SK-N-SH (cell line): ENCODE measurements around the gene FGGY. TPM values are rescaled to one million over a fixed set of nuclear protein-coding genes. Genes with fewer than 3 reads are reported as not detected.
A peak's percentile ranks its signal among the peaks of the same experiment; 100 is the strongest.

ENCODE experiments used
- CTCF ChIA-PET: fragments of 300-600, 350-600 bp; formaldehyde crosslinking; extraction: SDS; loops from one replicate; lab custom pipeline; 2021; lab: Yijun Ruan, JAX
- POLR2A ChIA-PET: fragments of 350-600 bp; sonication (Branson Sonifier 250); formaldehyde crosslinking; extraction: SDS; loops from one replicate; lab custom pipeline; 2020; ENCODE audit warnings: antibody characterized with exemption, inconsistent platforms; lab: Yijun Ruan, JAX
- DNase-seq: peaks from one replicate; pipeline ENCODE4 v3.0.0; 2012
- H2AFZ ChIP-seq: fragments of 200-600 bp; sonication (generic); 2 replicates; pipeline ENCODE4 v1.8.1; 2016; ENCODE audit warnings: antibody characterized with exemption, mild to moderate bottlenecking, low read depth
- H3F3A ChIP-seq: fragments of 200-600 bp; sonication (generic); replicated peaks from 2 replicates; pipeline ENCODE3; 2016; ENCODE audit warnings: antibody characterized with exemption, mild to moderate bottlenecking; ENCODE audit not compliant: insufficient read depth
- H3K27ac ChIP-seq, 2 experiments: fragments of 200-500 bp in 1 of 2; fragments of 200-600 bp in 1 of 2; sonication (Bioruptor generic) in 1 of 2; sonication (generic), shearing (Covaris generic) in 1 of 2; 2 replicates each; pipeline versions ENCODE4 v1.5.1 to v1.6.1; 2014 to 2016; ENCODE audit warnings: low read depth in 2 of 2, inconsistent platforms in 1 of 2, low read length in 1 of 2, mild to moderate bottlenecking in 1 of 2, mixed read lengths in 1 of 2
- H3K27me3 ChIP-seq: fragments of 200-600 bp; sonication (generic), shearing (Covaris generic); 2 replicates; pipeline ENCODE4 v1.6.1; 2016; ENCODE audit warnings: mixed run types; ENCODE audit not compliant: insufficient read depth
- H3K36me3 ChIP-seq, 2 experiments: fragments of 200-500 bp in 1 of 2; fragments of 200-600 bp in 1 of 2; sonication (Bioruptor generic) in 1 of 2; sonication (generic) in 1 of 2; replicated peaks in 1 of 2; 2 replicates each; pipeline versions ENCODE3 to v1.5.1; 2014 to 2016; ENCODE audit warnings: low read length in 1 of 2, mild to moderate bottlenecking in 1 of 2; ENCODE audit not compliant: insufficient read depth in 2 of 2, control insufficient read depth in 1 of 2
- H3K4me1 ChIP-seq, 2 experiments: fragments of 200-500 bp in 1 of 2; fragments of 200-600 bp in 1 of 2; sonication (Bioruptor generic) in 1 of 2; sonication (generic), shearing (Covaris generic) in 1 of 2; 2 replicates each; pipeline versions ENCODE4 v1.5.1 to v1.6.1; 2014 to 2016; ENCODE audit warnings: low read depth in 1 of 2, low read length in 1 of 2, mixed run types in 1 of 2; ENCODE audit not compliant: insufficient read depth in 2 of 2, control insufficient read depth in 1 of 2
- H3K4me2 ChIP-seq: fragments of 200-600 bp; sonication (generic), shearing (Covaris generic); 2 replicates; pipeline ENCODE4 v1.6.1; 2017; ENCODE audit warnings: mixed run types
- H3K4me3 ChIP-seq, 2 experiments: fragments of 200-500 bp in 1 of 2; fragments of 200-600 bp in 1 of 2; sonication (Bioruptor generic) in 1 of 2; sonication (generic), shearing (Covaris generic) in 1 of 2; 2 replicates each; pipeline versions ENCODE4 v1.5.1 to v1.8.1; 2014 to 2016; ENCODE audit warnings: low read depth in 2 of 2, inconsistent platforms in 1 of 2, low read length in 1 of 2, mild to moderate bottlenecking in 1 of 2, mixed read lengths in 1 of 2, moderate library complexity in 1 of 2
- H3K79me2 ChIP-seq: fragments of 200-600 bp; sonication (generic); 2 replicates; pipeline ENCODE4 v1.8.1; 2017; ENCODE audit warnings: mild to moderate bottlenecking; ENCODE audit not compliant: insufficient read depth
- H3K9ac ChIP-seq: fragments of 200-600 bp; sonication (generic); 2 replicates; pipeline ENCODE4 v1.6.1; 2017; ENCODE audit warnings: mixed run types
- H3K9me2 ChIP-seq: fragments of 200-600 bp; sonication (generic); 2 replicates; pipeline ENCODE4 v1.6.1; 2017; ENCODE audit warnings: mixed run types
- H3K9me3 ChIP-seq: fragments of 200-600 bp; sonication (generic); 2 replicates; pipeline ENCODE4 v1.6.1; 2017; ENCODE audit warnings: mixed run types, mild to moderate bottlenecking, moderate library complexity
- H4K20me1 ChIP-seq: fragments of 200-600 bp; sonication (generic); 2 replicates; pipeline ENCODE4 v1.6.1; 2017; ENCODE audit warnings: mild to moderate bottlenecking, mixed run types; ENCODE audit not compliant: insufficient read depth
- CHD2 ChIP-seq: fragments of 150-350 bp; IDR thresholded peaks from 2 replicates; pipeline ENCODE4 v1.6.1; 2018; ENCODE audit warnings: low read length; ENCODE audit not compliant: partially characterized antibody
- ELF1 ChIP-seq: IDR thresholded peaks from 2 replicates; pipeline ENCODE4 v1.4.0; 2012
- EZH2phosphoT487 ChIP-seq: fragments of 200-600 bp; sonication (generic); IDR thresholded peaks from 2 replicates; pipeline ENCODE4 v1.6.1; 2017; ENCODE audit warnings: low read depth, mixed run types, mild to moderate bottlenecking, antibody characterized with exemption, moderate library complexity, borderline replicate concordance
- FOSL2 ChIP-seq: IDR thresholded peaks from 2 replicates; pipeline ENCODE4 v1.4.0; 2012; ENCODE audit warnings: low read depth, mild to moderate bottlenecking, moderate library complexity, borderline replicate concordance
- GATA2 ChIP-seq: sonication (generic); formaldehyde crosslinking; IDR thresholded peaks from 2 replicates; pipeline ENCODE4 v1.5.0; 2020; ENCODE audit warnings: mild to moderate bottlenecking, missing genetic modification reagents
- JUND ChIP-seq: IDR thresholded peaks from 2 replicates; pipeline ENCODE4 v1.4.0; 2012
- MEF2A ChIP-seq: IDR thresholded peaks from 2 replicates; pipeline ENCODE4 v1.4.0; 2012; ENCODE audit warnings: low read depth, borderline replicate concordance
- NRF1 ChIP-seq: IDR thresholded peaks from 2 replicates; pipeline ENCODE4 v1.6.1; 2012; ENCODE audit warnings: low read depth, mild to moderate bottlenecking, low read length
- RCOR1 ChIP-seq: fragments of 150-350 bp; IDR thresholded peaks from 2 replicates; pipeline ENCODE4 v1.6.1; 2017; ENCODE audit warnings: antibody characterized with exemption, low read length
- SIN3A ChIP-seq: IDR thresholded peaks from 2 replicates; pipeline ENCODE4 v1.6.1; 2012; ENCODE audit warnings: low read depth, mild to moderate bottlenecking, low read length, moderate library complexity, borderline replicate concordance
- TEAD4 ChIP-seq: IDR thresholded peaks from 2 replicates; pipeline ENCODE4 v1.4.0; 2012; ENCODE audit warnings: mild to moderate bottlenecking, borderline replicate concordance; ENCODE audit not compliant: insufficient read depth
- YY1 ChIP-seq: IDR thresholded peaks from 2 replicates; pipeline ENCODE4 v1.4.0; 2012; ENCODE audit warnings: low read depth, mild to moderate bottlenecking
- WGBS: methylation state at CpG from one replicate; pipeline ENCODE4 v1.1.6; 2017; ENCODE audit warnings: low lambda C conversion rate; 5-methylcytosine and 5-hydroxymethylcytosine counted together
- polyA plus RNA-seq, 3 experiments: library from polyadenylated mRNA; depleted of rRNA; stranded (reverse); fragments of >200 nt; gene quantifications; 2 replicates each; pipeline ENCODE4 v1.2.3, GENCODE V29; 2012
- TF ChIP-seq, protein P1 (sequence below): IDR thresholded peaks from 2 replicates; pipeline ENCODE4; 2012
- TF ChIP-seq, protein P2 (sequence below): IDR thresholded peaks from 2 replicates; pipeline ENCODE4 v1.6.1; 2012; ENCODE audit warnings: mild to moderate bottlenecking, low read depth, low read length, moderate library complexity
- TF ChIP-seq, protein P3 (sequence below): IDR thresholded peaks from 2 replicates; pipeline ENCODE4 v1.4.0; 2012; ENCODE audit warnings: low read depth, borderline replicate concordance
- TF ChIP-seq, protein P4 (sequence below): fragments of 150-350 bp; IDR thresholded peaks from 2 replicates; pipeline ENCODE4 v1.6.1; 2016; ENCODE audit warnings: mild to moderate bottlenecking, low read depth, low read length
- TF ChIP-seq, protein P5 (sequence below): fragments of 150-350 bp; IDR thresholded peaks from 2 replicates; pipeline ENCODE4 v1.6.1; 2017; ENCODE audit warnings: antibody characterized with exemption, low read length, low read depth, borderline replicate concordance
- TF ChIP-seq, protein P6 (sequence below): IDR thresholded peaks from 2 replicates; pipeline ENCODE4 v1.4.0; 2012; ENCODE audit warnings: low read depth, borderline replicate concordance

The FGGY gene
- polyA plus RNA-seq, 1 of the 3 experiments (the other 2 are of a cell fraction) = 10.3 TPM

DNA sequence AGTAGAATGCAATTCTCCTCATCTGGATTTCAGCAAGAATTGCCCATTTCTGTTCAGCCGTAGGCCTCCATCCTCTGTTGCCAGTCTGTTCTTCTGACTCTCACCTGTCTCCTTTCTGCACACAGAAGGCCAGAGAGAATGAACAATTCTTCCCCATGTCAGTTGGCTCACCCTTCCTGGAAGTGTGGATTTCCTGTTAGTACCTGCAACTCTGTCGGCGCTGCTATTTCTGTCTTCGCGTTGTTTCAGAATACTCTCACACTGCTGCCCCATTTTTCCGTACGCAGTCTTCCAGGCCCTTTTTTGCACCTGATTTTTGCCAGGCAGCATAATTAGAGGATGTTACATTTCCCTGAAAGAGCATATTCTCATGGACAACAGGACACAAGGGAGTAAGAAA is 200.7 kb downstream of the FGGY start:
- H3F3A ChIP-seq = peaks cover 3% of the 10 kb centered on the region
- no peaks in the 10 kb centered on the region for H3K9me3 ChIP-seq
- 99% methylated on average over 7 of the region's 7 CpGs for WGBS
- peaks cover 14 to 23% of the 10 kb centered on the region in 2 experiments; a peak in 3 of 4 replicates for H3K4me1 ChIP-seq
- CTCF ChIA-PET = interaction anchor here (1.5 kb wide), 1 partner anchor 27 kb away, joined by 4 read pairs; no protein-coding TSS in a partner anchor
- no peaks in the 10 kb centered on the region for H3K36me3 ChIP-seq
- H4K20me1 ChIP-seq = no peaks in the 10 kb centered on the region
- H3K9me2 ChIP-seq = no peaks in the 10 kb centered on the region
- TF ChIP-seq GATA2 (CRISPR knock-in tag) (no peak), CHD2 (no peak), MEF2A (no peak), YY1 (no peak), FOSL2 (no peak), NRF1 (no peak)
- TF ChIP-seq, protein P1, sequence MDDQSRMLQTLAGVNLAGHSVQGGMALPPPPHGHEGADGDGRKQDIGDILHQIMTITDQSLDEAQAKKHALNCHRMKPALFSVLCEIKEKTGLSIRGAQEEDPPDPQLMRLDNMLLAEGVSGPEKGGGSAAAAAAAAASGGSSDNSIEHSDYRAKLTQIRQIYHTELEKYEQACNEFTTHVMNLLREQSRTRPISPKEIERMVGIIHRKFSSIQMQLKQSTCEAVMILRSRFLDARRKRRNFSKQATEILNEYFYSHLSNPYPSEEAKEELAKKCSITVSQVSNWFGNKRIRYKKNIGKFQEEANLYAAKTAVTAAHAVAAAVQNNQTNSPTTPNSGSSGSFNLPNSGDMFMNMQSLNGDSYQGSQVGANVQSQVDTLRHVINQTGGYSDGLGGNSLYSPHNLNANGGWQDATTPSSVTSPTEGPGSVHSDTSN = no peak
- TF ChIP-seq, protein P2, sequence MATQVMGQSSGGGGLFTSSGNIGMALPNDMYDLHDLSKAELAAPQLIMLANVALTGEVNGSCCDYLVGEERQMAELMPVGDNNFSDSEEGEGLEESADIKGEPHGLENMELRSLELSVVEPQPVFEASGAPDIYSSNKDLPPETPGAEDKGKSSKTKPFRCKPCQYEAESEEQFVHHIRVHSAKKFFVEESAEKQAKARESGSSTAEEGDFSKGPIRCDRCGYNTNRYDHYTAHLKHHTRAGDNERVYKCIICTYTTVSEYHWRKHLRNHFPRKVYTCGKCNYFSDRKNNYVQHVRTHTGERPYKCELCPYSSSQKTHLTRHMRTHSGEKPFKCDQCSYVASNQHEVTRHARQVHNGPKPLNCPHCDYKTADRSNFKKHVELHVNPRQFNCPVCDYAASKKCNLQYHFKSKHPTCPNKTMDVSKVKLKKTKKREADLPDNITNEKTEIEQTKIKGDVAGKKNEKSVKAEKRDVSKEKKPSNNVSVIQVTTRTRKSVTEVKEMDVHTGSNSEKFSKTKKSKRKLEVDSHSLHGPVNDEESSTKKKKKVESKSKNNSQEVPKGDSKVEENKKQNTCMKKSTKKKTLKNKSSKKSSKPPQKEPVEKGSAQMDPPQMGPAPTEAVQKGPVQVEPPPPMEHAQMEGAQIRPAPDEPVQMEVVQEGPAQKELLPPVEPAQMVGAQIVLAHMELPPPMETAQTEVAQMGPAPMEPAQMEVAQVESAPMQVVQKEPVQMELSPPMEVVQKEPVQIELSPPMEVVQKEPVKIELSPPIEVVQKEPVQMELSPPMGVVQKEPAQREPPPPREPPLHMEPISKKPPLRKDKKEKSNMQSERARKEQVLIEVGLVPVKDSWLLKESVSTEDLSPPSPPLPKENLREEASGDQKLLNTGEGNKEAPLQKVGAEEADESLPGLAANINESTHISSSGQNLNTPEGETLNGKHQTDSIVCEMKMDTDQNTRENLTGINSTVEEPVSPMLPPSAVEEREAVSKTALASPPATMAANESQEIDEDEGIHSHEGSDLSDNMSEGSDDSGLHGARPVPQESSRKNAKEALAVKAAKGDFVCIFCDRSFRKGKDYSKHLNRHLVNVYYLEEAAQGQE = no peak
- no peaks in the 10 kb centered on the region for H3K79me2 ChIP-seq
- H3K27me3 ChIP-seq = no peaks in the 10 kb centered on the region
- H3K9ac ChIP-seq = no peak overlapping the region
- H3K27ac ChIP-seq = no peak overlapping the region
- H3K4me3 ChIP-seq = no peak overlapping the region
- H3K4me2 ChIP-seq = no peak overlapping the region
- POLR2A ChIA-PET = no interaction called here
- DNase-seq = no peak
- H2AFZ ChIP-seq = no peak overlapping the region

DNA sequence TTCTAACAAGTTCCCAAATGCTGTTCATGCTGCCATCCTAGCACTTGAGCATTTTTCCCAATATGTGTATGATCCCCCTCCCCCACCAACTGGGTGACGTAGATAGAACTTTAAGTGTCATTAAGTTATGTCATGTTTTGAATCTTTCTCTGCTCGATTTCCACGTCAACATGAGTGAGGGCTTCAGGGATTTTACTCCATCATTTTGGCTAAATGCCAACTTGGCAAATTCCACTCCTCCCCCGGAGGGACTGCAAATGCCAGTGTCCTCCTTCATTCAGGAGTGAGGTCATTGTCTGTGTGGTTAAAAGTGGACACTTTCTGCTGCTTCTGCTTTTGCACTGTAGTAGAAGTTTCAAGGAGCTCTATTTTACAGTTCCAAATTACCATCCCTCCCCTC is 201.7 kb downstream of the FGGY start:
- CTCF ChIA-PET = interaction anchor here (1.5 kb wide), 1 partner anchor 28 kb away, joined by 4 read pairs; no protein-coding TSS in a partner anchor
- Histone ChIP-seq H2AFZ (no peak overlapping the region), H3K4me1 (peaks cover 18 to 26% of the 10 kb centered on the region in 2 experiments; a peak in 3 of 4 replicates), H3K27me3 (no peaks in the 10 kb centered on the region), H4K20me1 (no peaks in the 10 kb centered on the region), H3K27ac (peak overlapping the region in 1 of 2 experiments; percentile 46; a peak in 2 of 4 replicates), H3K4me3 (no peak overlapping the region), H3K9me2 (no peaks in the 10 kb centered on the region), H3K36me3 (no peaks in the 10 kb centered on the region), H3K79me2 (no peaks in the 10 kb centered on the region), H3K4me2 (peak overlapping the region; percentile 12; the same call in 1 of the 2 replicates), H3F3A (peaks cover 3% of the 10 kb centered on the region), H3K9ac (no peak overlapping the region), H3K9me3 (no peaks in the 10 kb centered on the region)
- POLR2A ChIA-PET = no interaction called here
- no peak for DNase-seq
- 25% methylated on average over 4 of the region's 4 CpGs for WGBS
- TF ChIP-seq, protein P3, sequence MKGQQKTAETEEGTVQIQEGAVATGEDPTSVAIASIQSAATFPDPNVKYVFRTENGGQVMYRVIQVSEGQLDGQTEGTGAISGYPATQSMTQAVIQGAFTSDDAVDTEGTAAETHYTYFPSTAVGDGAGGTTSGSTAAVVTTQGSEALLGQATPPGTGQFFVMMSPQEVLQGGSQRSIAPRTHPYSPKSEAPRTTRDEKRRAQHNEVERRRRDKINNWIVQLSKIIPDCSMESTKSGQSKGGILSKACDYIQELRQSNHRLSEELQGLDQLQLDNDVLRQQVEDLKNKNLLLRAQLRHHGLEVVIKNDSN = no peak
- TF ChIP-seq RCOR1 = no peak
- no peak for TF ChIP-seq YY1
- no peak for TF ChIP-seq NRF1
- no peak for TF ChIP-seq ELF1
- TF ChIP-seq TEAD4 = no peak
- TF ChIP-seq JUND = 0 out of 2 replicates have a peak, but pooled peaks have one; percentile 2
- TF ChIP-seq, protein P4, sequence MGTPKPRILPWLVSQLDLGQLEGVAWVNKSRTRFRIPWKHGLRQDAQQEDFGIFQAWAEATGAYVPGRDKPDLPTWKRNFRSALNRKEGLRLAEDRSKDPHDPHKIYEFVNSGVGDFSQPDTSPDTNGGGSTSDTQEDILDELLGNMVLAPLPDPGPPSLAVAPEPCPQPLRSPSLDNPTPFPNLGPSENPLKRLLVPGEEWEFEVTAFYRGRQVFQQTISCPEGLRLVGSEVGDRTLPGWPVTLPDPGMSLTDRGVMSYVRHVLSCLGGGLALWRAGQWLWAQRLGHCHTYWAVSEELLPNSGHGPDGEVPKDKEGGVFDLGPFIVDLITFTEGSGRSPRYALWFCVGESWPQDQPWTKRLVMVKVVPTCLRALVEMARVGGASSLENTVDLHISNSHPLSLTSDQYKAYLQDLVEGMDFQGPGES = no peak
- no peak for TF ChIP-seq SIN3A
- TF ChIP-seq EZH2phosphoT487 = no peak
- TF ChIP-seq, protein P5, sequence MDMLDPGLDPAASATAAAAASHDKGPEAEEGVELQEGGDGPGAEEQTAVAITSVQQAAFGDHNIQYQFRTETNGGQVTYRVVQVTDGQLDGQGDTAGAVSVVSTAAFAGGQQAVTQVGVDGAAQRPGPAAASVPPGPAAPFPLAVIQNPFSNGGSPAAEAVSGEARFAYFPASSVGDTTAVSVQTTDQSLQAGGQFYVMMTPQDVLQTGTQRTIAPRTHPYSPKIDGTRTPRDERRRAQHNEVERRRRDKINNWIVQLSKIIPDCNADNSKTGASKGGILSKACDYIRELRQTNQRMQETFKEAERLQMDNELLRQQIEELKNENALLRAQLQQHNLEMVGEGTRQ = no peak
- TF ChIP-seq, protein P6, sequence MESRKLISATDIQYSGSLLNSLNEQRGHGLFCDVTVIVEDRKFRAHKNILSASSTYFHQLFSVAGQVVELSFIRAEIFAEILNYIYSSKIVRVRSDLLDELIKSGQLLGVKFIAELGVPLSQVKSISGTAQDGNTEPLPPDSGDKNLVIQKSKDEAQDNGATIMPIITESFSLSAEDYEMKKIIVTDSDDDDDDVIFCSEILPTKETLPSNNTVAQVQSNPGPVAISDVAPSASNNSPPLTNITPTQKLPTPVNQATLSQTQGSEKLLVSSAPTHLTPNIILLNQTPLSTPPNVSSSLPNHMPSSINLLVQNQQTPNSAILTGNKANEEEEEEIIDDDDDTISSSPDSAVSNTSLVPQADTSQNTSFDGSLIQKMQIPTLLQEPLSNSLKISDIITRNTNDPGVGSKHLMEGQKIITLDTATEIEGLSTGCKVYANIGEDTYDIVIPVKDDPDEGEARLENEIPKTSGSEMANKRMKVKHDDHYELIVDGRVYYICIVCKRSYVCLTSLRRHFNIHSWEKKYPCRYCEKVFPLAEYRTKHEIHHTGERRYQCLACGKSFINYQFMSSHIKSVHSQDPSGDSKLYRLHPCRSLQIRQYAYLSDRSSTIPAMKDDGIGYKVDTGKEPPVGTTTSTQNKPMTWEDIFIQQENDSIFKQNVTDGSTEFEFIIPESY = no peak
